IMR-90 (cell line): Measurements from ENCODE around the gene RAB11FIP4. TPM values are rescaled to one million over a fixed set of nuclear protein-coding genes. Genes with fewer than 3 reads are reported as not detected.
A peak's percentile ranks its signal among the peaks of the same experiment; 100 is the strongest.

Experiments
- ATAC-seq: fragments of 200-7000 bp; cut with Tn5 transposase; 2 replicates; pipeline ENCODE4 v1.9.1; 2020; ENCODE audit warnings: low read depth, mild to moderate bottlenecking, moderate library complexity
- BruUV-seq: library from RNA; stranded (reverse); fragments of 400-500 nt; replicated peaks from 2 replicates; lab custom pipeline; 2021; lab: Mats Ljungman, UMichigan
- CTCF ChIA-PET: fragments of 300-600 bp; formaldehyde crosslinking; extraction: SDS; loops from one replicate; lab custom pipeline; 2021; ENCODE audit warnings: antibody characterized with exemption; lab: Yijun Ruan, JAX
- POLR2A ChIA-PET: fragments of 300-600 bp; sonication (Branson Sonifier 250); formaldehyde crosslinking; loops from one replicate; lab custom pipeline; 2022; ENCODE audit warnings: antibody characterized with exemption; ENCODE audit not compliant: unreplicated experiment; lab: Charles Lee
- DNase-seq: peaks from one replicate; pipeline ENCODE4 v3.0.0; 2013
- H2AFZ ChIP-seq: replicated peaks from 2 replicates; pipeline ENCODE3; 2013; ENCODE audit warnings: low read length, mild to moderate bottlenecking; ENCODE audit not compliant: poor library complexity
- H2AK5ac ChIP-seq: 2 replicates; pipeline ENCODE4 v1.6.1; 2013; ENCODE audit warnings: low read depth, low read length, inconsistent platforms
- H2AK9ac ChIP-seq: replicated peaks from 2 replicates; pipeline ENCODE3; 2013; ENCODE audit warnings: mild to moderate bottlenecking, low read depth, low read length, moderate library complexity; ENCODE audit not compliant: poor library complexity
- H2BK120ac ChIP-seq: 2 replicates; pipeline ENCODE4 v1.6.1; 2013; ENCODE audit warnings: low read depth, low read length, inconsistent platforms
- H2BK15ac ChIP-seq: 3 replicates; pipeline ENCODE4 v1.6.1; 2013; ENCODE audit warnings: low read depth, low read length, inconsistent platforms
- H2BK20ac ChIP-seq: 2 replicates; pipeline ENCODE4 v1.6.1; 2013; ENCODE audit warnings: low read depth, mild to moderate bottlenecking, inconsistent platforms, low read length, moderate library complexity
- H2BK5ac ChIP-seq: 2 replicates; pipeline ENCODE4 v1.6.1; 2013; ENCODE audit warnings: mild to moderate bottlenecking, low read depth, low read length, inconsistent platforms; ENCODE audit not compliant: poor library complexity, severe bottlenecking
- H3K14ac ChIP-seq: replicated peaks from 2 replicates; pipeline ENCODE4 v1.6.1; 2013; ENCODE audit warnings: low read depth, low read length, inconsistent platforms
- H3K18ac ChIP-seq: 2 replicates; pipeline ENCODE4 v1.6.1; 2013; ENCODE audit warnings: low read depth, low read length, control low read depth
- H3K23ac ChIP-seq: 2 replicates; pipeline ENCODE4 v1.6.1; 2013; ENCODE audit warnings: low read depth, low read length, inconsistent platforms
- H3K27ac ChIP-seq: 2 replicates; pipeline ENCODE4 v1.5.1; 2013; ENCODE audit warnings: mild to moderate bottlenecking, control low read depth, low read length; ENCODE audit not compliant: insufficient read depth
- H3K27me3 ChIP-seq: 2 replicates; pipeline ENCODE4 v1.6.1; 2013; ENCODE audit warnings: low read length; ENCODE audit not compliant: control insufficient read depth, insufficient read depth
- H3K36me3 ChIP-seq: 2 replicates; pipeline ENCODE4 v1.6.1; 2013; ENCODE audit warnings: low read length, mixed read lengths; ENCODE audit not compliant: control insufficient read depth, insufficient read depth
- H3K4ac ChIP-seq: 2 replicates; pipeline ENCODE4 v1.6.1; 2013; ENCODE audit warnings: low read depth, low read length, inconsistent platforms
- H3K4me1 ChIP-seq: 2 replicates; pipeline ENCODE4 v1.6.1; 2013; ENCODE audit warnings: low read length, mixed read lengths; ENCODE audit not compliant: control insufficient read depth, insufficient read depth
- H3K4me2 ChIP-seq: 2 replicates; pipeline ENCODE4 v1.6.1; 2013; ENCODE audit warnings: low read depth, mild to moderate bottlenecking, control low read depth, low read length, moderate library complexity
- H3K4me3 ChIP-seq: 2 replicates; pipeline ENCODE4 v1.5.1; 2013; ENCODE audit warnings: low read depth, mild to moderate bottlenecking, control low read depth, low read length, moderate library complexity; ENCODE audit not compliant: insufficient read depth
- H3K56ac ChIP-seq: 2 replicates; pipeline ENCODE4 v1.6.1; 2013; ENCODE audit warnings: low read length, inconsistent platforms; ENCODE audit not compliant: insufficient read depth; ENCODE audit errors: extremely low read depth
- H3K79me1 ChIP-seq, 2 experiments: 2 replicates each; pipeline ENCODE4 v1.6.1; 2013; ENCODE audit warnings: low read length in 2 of 2, inconsistent platforms in 1 of 2, low read depth in 1 of 2
- H3K9ac ChIP-seq: 2 replicates; pipeline ENCODE4 v1.6.1; 2013; ENCODE audit warnings: low read depth, low read length, control low read depth
- H3K9me1 ChIP-seq: 2 replicates; pipeline ENCODE4 v1.6.1; 2013; ENCODE audit warnings: low read length, inconsistent platforms; ENCODE audit not compliant: insufficient read depth
- H3K9me3 ChIP-seq: 2 replicates; pipeline ENCODE4 v1.6.1; 2013; ENCODE audit warnings: low read length; ENCODE audit not compliant: control insufficient read depth, insufficient read depth
- H4K20me1 ChIP-seq: 2 replicates; pipeline ENCODE4 v1.6.1; 2013; ENCODE audit warnings: low read length, inconsistent platforms; ENCODE audit not compliant: insufficient read depth
- H4K5ac ChIP-seq: 2 replicates; pipeline ENCODE4 v1.6.1; 2013; ENCODE audit warnings: mild to moderate bottlenecking, low read depth, low read length, control low read depth
- H4K8ac ChIP-seq, 2 experiments: 2 replicates each; pipeline ENCODE4 v1.6.1; 2013; ENCODE audit warnings: low read depth in 2 of 2, low read length in 2 of 2, control low read depth in 1 of 2, inconsistent platforms in 1 of 2
- H4K91ac ChIP-seq: 2 replicates; pipeline ENCODE4 v1.6.1; 2013; ENCODE audit warnings: low read depth, low read length, inconsistent platforms; ENCODE audit not compliant: insufficient read depth
- CTCF ChIP-seq: conservative IDR thresholded peaks from 2 replicates; pipeline ENCODE4 v1.5.1; 2012; ENCODE audit warnings: mild to moderate bottlenecking, low read depth, low read length, improper control_type of control experiment
- MAFK ChIP-seq: IDR thresholded peaks from 2 replicates; pipeline ENCODE4 v1.6.1; 2012; ENCODE audit warnings: low read depth, low read length, improper control_type of control experiment
- WGBS, 2 experiments: methylation state at CpG; one replicate each; pipeline versions ENCODE4 v1.1.5 to v1.1.7; 2013; ENCODE audit warnings: missing lambda C conversion rate in 2 of 2; ENCODE audit not compliant: insufficient read length in 1 of 2; ENCODE audit errors: extremely low coverage in 2 of 2; 5-methylcytosine and 5-hydroxymethylcytosine counted together
- dilution Hi-C: fragments of 300-500 bp; cut with HindIII; formaldehyde crosslinking; loops from one replicate; pipeline ENCODE4 v1.14.3; 2018; ENCODE audit warnings: low sequenced_read_pairs; ENCODE audit not compliant: unreplicated experiment
- in situ Hi-C: fragments of 300-500 bp; cut with MboI; formaldehyde crosslinking; loops from 3 replicates; pipeline ENCODE4 v1.14.3; 2019; ENCODE audit warnings: low sequenced_read_pairs, inconsistent platforms, mixed read lengths
- intact Hi-C: fragments of 100-400 bp; cut with micrococcal nuclease; formaldehyde crosslinking; loops from 2 replicates; pipeline ENCODE4 v1.10.0; 2022
- polyA plus RNA-seq, 3 experiments: library from polyadenylated mRNA; depleted of rRNA; stranded (reverse); fragments of >200 nt; gene quantifications; 2 replicates each; pipeline ENCODE4 v1.2.3, GENCODE V29; 2012; ENCODE audit warnings: low replicate concordance in 1 of 3
- total RNA-seq: library from RNA; depleted of rRNA; stranded (reverse); fragments of >200 nt; gene quantifications from 2 replicates; pipeline ENCODE4 v1.2.3, GENCODE V29; 2012

RAB11FIP4 gene
- total and polyA plus RNA-seq, 2 of the 4 experiments (the other 2 are of a cell fraction), result 0.68 to 1.1 TPM

GRCh38 chr17:31446195-31446967 lies 54.9 kb downstream of the RAB11FIP4 start:
- Histone ChIP-seq H3K4me3 (no peak overlapping the region), H3K9me3 (no peaks in the 10 kb centered on the region)
- POLR2A ChIA-PET, result no interaction called here

More at GRCh38 chr17:31446195-31446967, 54.9 kb downstream of the RAB11FIP4 start:
- Histone ChIP-seq H3K4ac (no peak overlapping the region), H2AK9ac (no peak overlapping the region), H3K27me3 (peaks cover 2% of the 10 kb centered on the region; the same call in 1 of the 2 replicates), H4K8ac (no peak overlapping the region), H2AK5ac (no peak overlapping the region), H3K4me2 (no peak overlapping the region), H4K20me1 (no peaks in the 10 kb centered on the region), H3K56ac (no peak overlapping the region), H3K79me1 (no peaks in the 10 kb centered on the region), H3K18ac (no peak overlapping the region), H2BK15ac (no peak overlapping the region), H3K9me1 (0 out of 2 replicates have a peak, but pooled peaks cover 3% of the 10 kb centered on the region), H3K27ac (no peak overlapping the region), H3K9ac (no peak overlapping the region), H3K4me1 (no peaks in the 10 kb centered on the region; the same call in 1 of the 2 replicates), H2BK120ac (no peak overlapping the region), H2AFZ (no peak overlapping the region), H2BK20ac (no peak overlapping the region), H3K14ac (no peak overlapping the region), H3K36me3 (no peaks in the 10 kb centered on the region), H4K5ac (no peak overlapping the region), H2BK5ac (no peak overlapping the region), H4K91ac (no peak overlapping the region), H3K23ac (no peak overlapping the region)
- dilution Hi-C loops (no loop called here), intact Hi-C loops (loop anchor here (5.0 kb wide), 1 partner anchor 151 kb away; no protein-coding TSS in a partner anchor), in situ Hi-C loops (no loop called here)
- 0 out of 2 replicates have a peak, but pooled peaks have one; percentile 17 for TF ChIP-seq CTCF
- TF ChIP-seq MAFK, result no peak
- ATAC-seq (no peak), DNase-seq (no peak)
- WGBS, 2 experiments, result no CpG with 5 or more reads among the region's 13 CpGs
- no TSS peak for BruUV-seq
- CTCF ChIA-PET, result no interaction called here
